Fibroblast of villous mesenchyme (primary cell): ENCODE data around the gene ENOSF1. TPM values are rescaled to one million over a fixed set of nuclear protein-coding genes. Genes with fewer than 3 reads are reported as not detected.
A peak's percentile ranks its signal among the peaks of the same experiment; 100 is the strongest.

ENCODE experiments used
- DNase-seq: peaks from one replicate; pipeline ENCODE4 v3.0.0-alpha.2; 2010; ENCODE audit warnings: low read depth
- H3K4me3 ChIP-seq: 2 replicates; pipeline ENCODE4 v1.5.1; 2011; ENCODE audit warnings: low read depth, mild to moderate bottlenecking, low read length
- total RNA-seq: library from RNA; depleted of rRNA; stranded (reverse); fragments of >200 nt; gene quantifications from 2 replicates; pipeline ENCODE4 v1.2.3, GENCODE V29; 2012
- TF ChIP-seq, protein P1 (sequence below): IDR thresholded peaks from 2 replicates; pipeline ENCODE4 v1.5.1; 2012; ENCODE audit warnings: low read depth, mild to moderate bottlenecking, low read length; ENCODE audit not compliant: insufficient read depth

ENOSF1 gene
- total RNA-seq, 1 donor, result 31.1 TPM

DNA sequence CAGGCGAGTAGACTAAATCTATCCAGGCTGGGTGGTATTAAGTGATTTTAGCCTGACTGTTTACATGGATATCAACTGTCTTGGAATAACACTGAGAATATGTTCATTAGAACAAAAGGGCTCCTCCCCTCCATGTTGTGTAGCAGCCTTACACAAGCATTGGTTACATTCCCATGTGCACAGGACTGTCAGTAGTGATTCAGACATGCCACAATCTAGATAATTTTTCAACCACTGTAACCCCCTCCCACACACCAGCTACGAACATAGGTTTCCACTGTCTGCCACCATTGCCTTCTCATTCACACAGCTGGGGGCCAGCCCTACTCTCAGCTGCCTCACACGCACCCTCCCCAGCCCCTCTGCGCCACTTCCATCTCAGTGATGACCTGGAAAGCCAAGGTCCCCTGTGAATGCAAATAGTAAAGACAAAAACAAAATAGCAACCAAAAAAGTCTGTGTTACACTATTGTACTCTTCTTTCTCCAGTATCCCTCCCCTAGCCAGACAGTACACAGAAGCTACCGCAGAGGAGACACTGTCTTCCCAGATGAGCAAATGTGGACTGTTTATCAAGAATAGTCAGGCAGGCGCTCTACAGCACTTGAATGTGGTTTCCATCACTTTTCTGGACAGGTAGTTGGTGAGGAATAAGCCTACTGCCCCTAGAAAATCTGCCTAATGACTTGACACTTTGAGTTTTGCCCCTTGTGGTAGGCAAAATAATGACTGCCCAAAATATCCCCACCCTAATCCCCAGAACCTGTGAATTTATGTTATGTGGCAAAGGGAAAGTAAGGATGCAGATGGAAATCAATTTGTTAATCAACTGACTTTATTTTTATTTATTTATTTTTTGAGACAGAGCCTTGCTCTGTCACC lies 82.9 kb downstream of the ENOSF1 start:
- TF ChIP-seq, protein P1, sequence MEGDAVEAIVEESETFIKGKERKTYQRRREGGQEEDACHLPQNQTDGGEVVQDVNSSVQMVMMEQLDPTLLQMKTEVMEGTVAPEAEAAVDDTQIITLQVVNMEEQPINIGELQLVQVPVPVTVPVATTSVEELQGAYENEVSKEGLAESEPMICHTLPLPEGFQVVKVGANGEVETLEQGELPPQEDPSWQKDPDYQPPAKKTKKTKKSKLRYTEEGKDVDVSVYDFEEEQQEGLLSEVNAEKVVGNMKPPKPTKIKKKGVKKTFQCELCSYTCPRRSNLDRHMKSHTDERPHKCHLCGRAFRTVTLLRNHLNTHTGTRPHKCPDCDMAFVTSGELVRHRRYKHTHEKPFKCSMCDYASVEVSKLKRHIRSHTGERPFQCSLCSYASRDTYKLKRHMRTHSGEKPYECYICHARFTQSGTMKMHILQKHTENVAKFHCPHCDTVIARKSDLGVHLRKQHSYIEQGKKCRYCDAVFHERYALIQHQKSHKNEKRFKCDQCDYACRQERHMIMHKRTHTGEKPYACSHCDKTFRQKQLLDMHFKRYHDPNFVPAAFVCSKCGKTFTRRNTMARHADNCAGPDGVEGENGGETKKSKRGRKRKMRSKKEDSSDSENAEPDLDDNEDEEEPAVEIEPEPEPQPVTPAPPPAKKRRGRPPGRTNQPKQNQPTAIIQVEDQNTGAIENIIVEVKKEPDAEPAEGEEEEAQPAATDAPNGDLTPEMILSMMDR, result peak; percentile 17
- no peak overlapping the region for H3K4me3 ChIP-seq
- DNase-seq, result no peak

DNA sequence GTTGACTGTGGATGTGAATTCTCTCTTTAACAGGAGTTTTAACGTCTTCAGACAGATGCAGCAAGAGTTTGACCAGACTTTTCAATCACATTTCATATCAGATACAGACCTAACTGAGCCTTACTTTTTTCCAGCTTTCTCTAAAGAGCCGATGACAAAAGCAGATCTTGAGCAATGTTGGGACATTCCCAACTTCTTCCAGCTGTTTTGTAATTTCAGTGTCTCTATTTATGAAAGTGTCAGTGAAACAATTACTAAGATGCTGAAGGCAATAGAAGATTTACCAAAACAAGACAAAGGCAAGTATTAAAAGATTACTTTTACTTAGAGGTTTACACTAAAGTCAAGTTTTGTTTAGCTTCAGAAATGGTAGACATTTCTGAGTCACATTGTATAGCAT lies 85.2 kb downstream of the ENOSF1 start:
- TF ChIP-seq, protein P1, result no peak
- DNase-seq, result peak; percentile 57

DNA sequence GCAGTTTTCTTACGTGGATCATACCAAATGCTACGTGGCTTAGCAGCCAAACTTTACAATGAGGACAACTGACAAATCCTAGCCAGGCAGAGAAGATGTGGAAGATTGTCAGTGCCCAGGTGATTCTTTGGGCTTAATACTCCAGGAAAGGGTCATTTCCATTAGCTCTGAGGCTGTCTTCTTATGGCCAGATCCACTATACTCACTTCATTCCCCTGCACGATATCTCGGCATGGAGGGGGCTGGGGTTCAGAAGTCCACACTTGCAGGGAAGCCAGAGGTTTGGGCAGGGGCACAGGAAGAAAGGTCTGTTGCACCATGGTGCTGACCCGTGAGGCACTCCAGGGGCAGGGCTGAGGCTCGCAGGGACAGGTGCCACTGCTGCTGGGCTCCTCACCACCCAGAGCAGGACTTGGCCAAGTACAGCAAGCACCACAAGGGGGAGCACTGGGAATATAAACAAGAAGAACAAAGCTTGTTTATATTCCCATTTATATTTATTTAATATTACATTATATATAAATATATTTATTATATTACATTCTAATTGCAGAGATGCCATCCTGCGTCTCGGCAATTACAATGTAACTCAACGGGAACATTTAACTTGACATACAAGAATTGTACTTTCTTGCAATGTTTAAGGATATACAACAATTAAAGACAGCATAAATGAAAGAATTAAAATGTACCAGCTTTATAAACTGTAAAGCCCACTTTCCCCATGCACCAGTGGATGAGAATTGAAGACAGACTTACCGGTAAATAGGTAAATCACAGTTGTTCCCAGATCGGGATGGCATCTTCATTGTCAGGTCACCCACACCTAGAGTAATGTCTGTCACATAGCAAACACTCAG lies 88.4 kb downstream of the ENOSF1 start:
- TF ChIP-seq, protein P1, result peak; percentile 75
- H3K4me3 ChIP-seq, result no peak overlapping the region
- peak; percentile 83 for DNase-seq

More for the DNA sequence above, 85.2 kb downstream of the ENOSF1 start:
- H3K4me3 ChIP-seq, result no peak overlapping the region

DNA sequence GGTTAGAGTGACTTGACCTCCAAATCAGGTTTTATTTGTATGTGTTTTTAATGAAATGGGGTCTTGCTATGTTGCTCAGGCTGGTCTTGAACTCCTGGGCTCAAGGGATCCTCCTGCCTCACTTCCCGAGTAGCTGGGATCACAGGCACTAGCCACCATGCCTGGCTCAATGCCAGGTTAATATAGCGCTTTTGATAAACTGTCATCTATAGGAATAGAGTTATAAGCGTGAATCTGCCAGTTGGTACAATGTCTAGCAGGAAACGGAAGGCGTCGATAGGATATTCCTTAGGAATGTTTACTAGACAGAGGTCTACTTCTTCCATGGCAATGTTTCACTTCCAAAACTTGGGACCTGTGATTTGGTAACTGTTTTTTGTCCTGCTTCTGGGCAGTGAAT lies 90.1 kb downstream of the ENOSF1 start:
- no peak for DNase-seq
- no peak overlapping the region for H3K4me3 ChIP-seq
- TF ChIP-seq, protein P1, result no peak

DNA sequence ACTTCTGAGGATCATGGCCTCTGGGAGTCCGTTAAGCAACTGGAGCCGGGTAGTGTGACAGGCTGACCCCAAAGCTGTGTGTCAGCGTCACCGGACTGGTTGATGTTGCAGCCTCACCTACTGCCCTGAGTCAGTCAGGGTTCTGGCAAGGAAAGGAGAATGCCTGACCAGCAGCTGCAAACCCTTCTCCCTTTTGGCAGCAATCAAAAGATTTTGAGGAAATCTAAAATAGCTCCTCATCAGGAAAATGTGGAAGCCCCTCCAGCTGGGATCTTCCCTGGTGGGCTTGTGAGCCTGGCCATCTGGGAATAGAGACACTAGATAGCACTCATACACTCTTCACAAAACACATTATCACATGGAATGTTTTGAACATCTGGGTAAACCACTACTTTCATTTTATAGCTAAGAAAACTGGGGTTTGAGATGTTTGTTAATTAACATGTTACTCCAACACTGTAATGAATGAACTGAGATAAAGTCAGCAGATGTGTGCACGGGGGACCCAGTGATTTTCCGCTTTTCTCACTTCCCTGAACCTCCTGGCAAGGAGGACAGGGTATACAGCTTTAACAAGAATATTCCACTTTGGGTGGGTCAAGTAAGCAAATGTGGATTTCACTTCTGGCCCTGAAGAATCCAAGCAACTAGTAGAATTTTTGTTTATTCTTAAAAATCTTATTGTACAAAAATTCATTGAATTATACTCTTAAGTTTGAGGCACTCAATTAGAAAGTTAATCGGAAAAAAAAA lies 91.0 kb downstream of the ENOSF1 start:
- TF ChIP-seq, protein P1, result no peak
- H3K4me3 ChIP-seq, result no peak overlapping the region
- DNase-seq, result peak; percentile 30

Other genes starting within 250 kb of the ENOSF1 start
- 3.9 and 7.4 TPM in 2 replicates for gene COLEC12, start 211.9 kb downstream of the ENOSF1 start, total RNA-seq
- gene CETN1, start 132.2 kb downstream of the ENOSF1 start, total RNA-seq, result not detected in 2 replicates
- gene CLUL1, start 115.6 kb downstream of the ENOSF1 start, total RNA-seq, result not detected in 2 replicates
- gene TYMS, start 55.0 kb downstream of the ENOSF1 start, total RNA-seq, result 11.9 and 15.1 TPM in 2 replicates
- gene YES1, start 99.6 kb upstream of the ENOSF1 start, total RNA-seq, result 87.7 and 99.2 TPM in 2 replicates
- gene ADCYAP1, start 192.2 kb upstream of the ENOSF1 start, total RNA-seq, result not detected in 2 replicates